ENCODE data around the gene RNF166. TPM values are rescaled to one million over a fixed set of nuclear protein-coding genes. Genes with fewer than 3 reads are reported as not detected.

The RNF166 gene
- total RNA-seq, 4 donors from 2014 or later, result 14.7 to 21.8 (median 17.7) TPM

- TF ChIP-seq POLR2A (IDR thresholded peaks at IDR 0.05), result no peak
- no peak for TF ChIP-seq CTCF (IDR thresholded peaks at IDR 0.05)
- 83 to 95% methylated on average over 6 to 10 of the region's 12 CpGs for WGBS, 2 donors
- no peak overlapping the region for H3K4me3 ChIP-seq (ENCODE audit: low read depth, poor library complexity, severe bottlenecking)
- no peak for DNase-seq (ENCODE audit: low spot score in 2 of 2)
- intact Hi-C loops (cut with DNase I; ENCODE audit: low total_unique reads), result no loop called here
These were observed 34.5 kb upstream of the RNF166 start for GRCh38 chr16:88740727-88741055.

- 87 to 93% methylated on average over 22 of the region's 33 CpGs for WGBS, 2 donors
- no peak overlapping the region for H3K4me3 ChIP-seq (ENCODE audit: low read depth, poor library complexity, severe bottlenecking)
- TF ChIP-seq POLR2A (IDR thresholded peaks at IDR 0.05), result no peak
- TF ChIP-seq CTCF (IDR thresholded peaks at IDR 0.05), result no peak
- no peak for DNase-seq (ENCODE audit: low spot score in 2 of 2)
- intact Hi-C loops (cut with DNase I; ENCODE audit: low total_unique reads), result loop anchor here (5.0 kb wide), 1 partner anchor 47 kb away; the partner anchor contains the start of gene PIEZO1
These were observed 33.9 kb upstream of the RNF166 start for GRCh38 chr16:88739977-88740726.

DNA sequence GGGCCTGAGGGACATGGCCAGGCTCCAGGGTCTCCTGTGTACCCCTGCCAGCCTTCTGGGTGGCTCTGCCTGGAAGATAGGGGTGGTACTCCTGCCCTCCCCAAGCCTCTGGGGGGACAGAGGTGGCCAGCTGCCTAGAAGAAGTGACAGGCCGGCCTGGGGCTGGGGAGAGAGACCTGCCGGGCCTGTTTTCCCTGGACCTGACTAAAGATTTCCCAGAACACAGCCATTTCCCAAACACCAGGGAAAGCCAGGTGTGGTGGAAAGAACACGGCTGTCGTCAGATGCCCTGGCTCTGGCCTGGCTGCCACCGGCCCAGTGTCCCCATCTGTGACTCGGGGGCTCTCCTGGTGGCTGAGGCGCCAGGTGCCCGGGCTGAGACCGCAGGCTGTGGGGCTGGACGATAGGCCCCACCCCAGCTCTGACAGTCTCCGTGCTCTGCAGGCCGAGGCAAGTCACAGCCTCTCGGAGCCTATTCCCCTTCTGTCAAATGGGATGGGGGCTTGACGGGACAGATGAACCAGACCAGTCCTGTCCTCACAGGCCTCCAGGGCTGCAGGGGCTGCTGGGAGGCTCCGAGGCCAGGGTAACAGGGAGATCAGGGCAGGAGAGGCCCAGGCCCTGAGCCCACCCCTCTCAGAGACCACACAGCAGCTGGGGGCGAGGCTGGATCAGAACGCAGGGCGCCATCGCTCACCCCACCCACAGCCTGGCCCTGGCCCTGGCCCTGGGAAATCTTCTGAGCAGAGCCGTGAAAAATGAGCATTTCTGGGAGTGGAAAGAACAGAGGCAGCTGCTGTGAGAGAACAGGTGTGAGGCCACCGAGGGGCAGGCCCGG is 33.1 kb upstream of the RNF166 start:
- 65 to 73% methylated on average over 9 to 22 of the region's 22 CpGs for WGBS, 2 donors
- intact Hi-C loops (cut with DNase I; ENCODE audit: low total_unique reads), result loop anchor here (5.0 kb wide), 1 partner anchor 48 kb away; the partner anchor contains the start of gene PIEZO1

DNA sequence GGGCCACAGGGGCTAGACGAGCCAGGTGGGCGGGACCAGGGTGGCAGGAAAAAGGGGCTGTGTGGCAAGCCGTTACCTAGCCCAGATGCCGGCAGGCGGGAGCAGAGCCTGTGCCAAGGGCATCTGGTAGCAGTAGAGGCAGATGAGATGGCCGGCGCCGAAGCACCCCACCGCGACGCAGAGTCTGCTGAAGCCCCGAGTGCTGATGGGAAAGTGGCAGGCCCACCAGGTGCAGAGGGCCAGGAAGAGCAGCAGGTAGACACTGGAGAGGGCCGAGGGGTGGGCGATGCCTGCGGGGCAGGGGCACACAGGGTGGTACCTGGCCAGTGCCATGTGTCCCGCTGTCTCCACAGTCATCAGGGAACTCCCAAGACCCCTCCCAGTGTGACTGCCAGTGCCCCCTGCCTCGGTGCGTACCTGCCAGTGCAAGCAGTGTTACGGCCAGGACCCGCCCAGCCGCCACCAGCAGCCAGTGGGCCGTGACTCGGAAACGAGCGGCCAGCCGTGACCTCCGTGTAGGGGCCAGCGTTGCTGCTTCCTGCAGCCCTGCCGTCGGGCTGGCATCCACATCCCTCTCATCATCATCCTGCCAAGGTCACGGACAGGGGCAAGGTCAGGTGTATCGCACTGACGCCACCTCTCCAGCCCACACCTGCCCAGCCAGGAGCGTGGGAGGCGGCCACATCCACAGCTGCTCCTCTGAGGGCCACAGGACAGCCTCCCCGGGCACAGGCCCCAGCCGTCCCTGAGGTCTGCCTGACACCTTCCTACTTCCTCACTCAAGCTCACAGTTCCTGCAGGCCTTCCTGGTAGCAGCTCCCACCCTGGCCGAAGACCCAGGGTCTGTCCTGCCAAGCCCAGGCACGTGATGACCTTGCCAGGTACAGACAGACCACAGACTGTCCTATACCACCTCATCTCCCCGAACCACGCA is 32.2 kb upstream of the RNF166 start:
- H3K4me3 ChIP-seq (ENCODE audit: low read depth, poor library complexity, severe bottlenecking), result no peak overlapping the region
- intact Hi-C loops (cut with DNase I; ENCODE audit: low total_unique reads), result loop anchor here (5.0 kb wide), 1 partner anchor 49 kb away; the partner anchor contains the start of gene PIEZO1
- WGBS, 2 donors, result 80 to 85% methylated on average over 35 to 41 of the region's 41 CpGs
- no peak for TF ChIP-seq CTCF (IDR thresholded peaks at IDR 0.05)
- no peak for DNase-seq (ENCODE audit: low spot score in 2 of 2)

More for the DNA sequence above, 33.1 kb upstream of the RNF166 start:
- no peak overlapping the region for H3K4me3 ChIP-seq (ENCODE audit: low read depth, poor library complexity, severe bottlenecking)
- TF ChIP-seq POLR2A (IDR thresholded peaks at IDR 0.05), result no peak
- TF ChIP-seq CTCF (IDR thresholded peaks at IDR 0.05), result no peak
- DNase-seq (ENCODE audit: low spot score in 2 of 2), result no peak

Data from lower leg skin (tissue), 4 donors.